IMR-90 (cell line): ENCODE results near the gene CEL. TPM values are rescaled to one million over a fixed set of nuclear protein-coding genes. Genes with fewer than 3 reads are reported as not detected.

Experiments
- ATAC-seq: fragments of 200-7000 bp; cut with Tn5 transposase; 2 replicates; pipeline ENCODE4 v1.9.1; 2020; ENCODE audit warnings: low read depth, mild to moderate bottlenecking, moderate library complexity
- BruUV-seq: library from RNA; stranded (reverse); fragments of 400-500 nt; replicated peaks from 2 replicates; lab custom pipeline; 2021; lab: Mats Ljungman, UMichigan
- CTCF ChIA-PET: fragments of 300-600 bp; formaldehyde crosslinking; extraction: SDS; loops from one replicate; lab custom pipeline; 2021; ENCODE audit warnings: antibody characterized with exemption; lab: Yijun Ruan, JAX
- POLR2A ChIA-PET: fragments of 300-600 bp; sonication (Branson Sonifier 250); formaldehyde crosslinking; loops from one replicate; lab custom pipeline; 2022; ENCODE audit warnings: antibody characterized with exemption; ENCODE audit not compliant: unreplicated experiment; lab: Charles Lee
- DNase-seq: peaks from one replicate; pipeline ENCODE4 v3.0.0; 2013
- H2AFZ ChIP-seq: replicated peaks from 2 replicates; pipeline ENCODE3; 2013; ENCODE audit warnings: low read length, mild to moderate bottlenecking; ENCODE audit not compliant: poor library complexity
- H2AK5ac ChIP-seq: 2 replicates; pipeline ENCODE4 v1.6.1; 2013; ENCODE audit warnings: low read depth, low read length, inconsistent platforms
- H2AK9ac ChIP-seq: replicated peaks from 2 replicates; pipeline ENCODE3; 2013; ENCODE audit warnings: mild to moderate bottlenecking, low read depth, low read length, moderate library complexity; ENCODE audit not compliant: poor library complexity
- H2BK120ac ChIP-seq: 2 replicates; pipeline ENCODE4 v1.6.1; 2013; ENCODE audit warnings: low read depth, low read length, inconsistent platforms
- H2BK15ac ChIP-seq: 3 replicates; pipeline ENCODE4 v1.6.1; 2013; ENCODE audit warnings: low read depth, low read length, inconsistent platforms
- H2BK20ac ChIP-seq: 2 replicates; pipeline ENCODE4 v1.6.1; 2013; ENCODE audit warnings: low read depth, mild to moderate bottlenecking, inconsistent platforms, low read length, moderate library complexity
- H2BK5ac ChIP-seq: 2 replicates; pipeline ENCODE4 v1.6.1; 2013; ENCODE audit warnings: mild to moderate bottlenecking, low read depth, low read length, inconsistent platforms; ENCODE audit not compliant: poor library complexity, severe bottlenecking
- H3K14ac ChIP-seq: replicated peaks from 2 replicates; pipeline ENCODE4 v1.6.1; 2013; ENCODE audit warnings: low read depth, low read length, inconsistent platforms
- H3K18ac ChIP-seq: 2 replicates; pipeline ENCODE4 v1.6.1; 2013; ENCODE audit warnings: low read depth, low read length, control low read depth
- H3K23ac ChIP-seq: 2 replicates; pipeline ENCODE4 v1.6.1; 2013; ENCODE audit warnings: low read depth, low read length, inconsistent platforms
- H3K27ac ChIP-seq: 2 replicates; pipeline ENCODE4 v1.5.1; 2013; ENCODE audit warnings: mild to moderate bottlenecking, control low read depth, low read length; ENCODE audit not compliant: insufficient read depth
- H3K27me3 ChIP-seq: 2 replicates; pipeline ENCODE4 v1.6.1; 2013; ENCODE audit warnings: low read length; ENCODE audit not compliant: control insufficient read depth, insufficient read depth
- H3K36me3 ChIP-seq: 2 replicates; pipeline ENCODE4 v1.6.1; 2013; ENCODE audit warnings: low read length, mixed read lengths; ENCODE audit not compliant: control insufficient read depth, insufficient read depth
- H3K4ac ChIP-seq: 2 replicates; pipeline ENCODE4 v1.6.1; 2013; ENCODE audit warnings: low read depth, low read length, inconsistent platforms
- H3K4me1 ChIP-seq: 2 replicates; pipeline ENCODE4 v1.6.1; 2013; ENCODE audit warnings: low read length, mixed read lengths; ENCODE audit not compliant: control insufficient read depth, insufficient read depth
- H3K4me2 ChIP-seq: 2 replicates; pipeline ENCODE4 v1.6.1; 2013; ENCODE audit warnings: low read depth, mild to moderate bottlenecking, control low read depth, low read length, moderate library complexity
- H3K4me3 ChIP-seq: 2 replicates; pipeline ENCODE4 v1.5.1; 2013; ENCODE audit warnings: low read depth, mild to moderate bottlenecking, control low read depth, low read length, moderate library complexity; ENCODE audit not compliant: insufficient read depth
- H3K56ac ChIP-seq: 2 replicates; pipeline ENCODE4 v1.6.1; 2013; ENCODE audit warnings: low read length, inconsistent platforms; ENCODE audit not compliant: insufficient read depth; ENCODE audit errors: extremely low read depth
- H3K79me1 ChIP-seq, 2 experiments: 2 replicates each; pipeline ENCODE4 v1.6.1; 2013; ENCODE audit warnings: low read length in 2 of 2, inconsistent platforms in 1 of 2, low read depth in 1 of 2
- H3K9ac ChIP-seq: 2 replicates; pipeline ENCODE4 v1.6.1; 2013; ENCODE audit warnings: low read depth, low read length, control low read depth
- H3K9me1 ChIP-seq: 2 replicates; pipeline ENCODE4 v1.6.1; 2013; ENCODE audit warnings: low read length, inconsistent platforms; ENCODE audit not compliant: insufficient read depth
- H3K9me3 ChIP-seq: 2 replicates; pipeline ENCODE4 v1.6.1; 2013; ENCODE audit warnings: low read length; ENCODE audit not compliant: control insufficient read depth, insufficient read depth
- H4K20me1 ChIP-seq: 2 replicates; pipeline ENCODE4 v1.6.1; 2013; ENCODE audit warnings: low read length, inconsistent platforms; ENCODE audit not compliant: insufficient read depth
- H4K5ac ChIP-seq: 2 replicates; pipeline ENCODE4 v1.6.1; 2013; ENCODE audit warnings: mild to moderate bottlenecking, low read depth, low read length, control low read depth
- H4K8ac ChIP-seq, 2 experiments: 2 replicates each; pipeline ENCODE4 v1.6.1; 2013; ENCODE audit warnings: low read depth in 2 of 2, low read length in 2 of 2, control low read depth in 1 of 2, inconsistent platforms in 1 of 2
- H4K91ac ChIP-seq: 2 replicates; pipeline ENCODE4 v1.6.1; 2013; ENCODE audit warnings: low read depth, low read length, inconsistent platforms; ENCODE audit not compliant: insufficient read depth
- FOS ChIP-seq: fragments of 150-350 bp; IDR thresholded peaks from 2 replicates; pipeline ENCODE4 v1.6.1; 2016; ENCODE audit warnings: low read depth, low read length
- MAFK ChIP-seq: IDR thresholded peaks from 2 replicates; pipeline ENCODE4 v1.6.1; 2012; ENCODE audit warnings: low read depth, low read length, improper control_type of control experiment
- MAZ ChIP-seq: IDR thresholded peaks from 2 replicates; pipeline ENCODE4 v1.6.1; 2012; ENCODE audit warnings: low read depth, mild to moderate bottlenecking, low read length, improper control_type of control experiment, moderate library complexity, borderline replicate concordance
- NFE2L2 ChIP-seq: fragments of 150-350 bp; IDR thresholded peaks from 2 replicates; pipeline ENCODE4 v1.6.1; 2016; ENCODE audit warnings: low read depth, mild to moderate bottlenecking, low read length
- POLR2A ChIP-seq: IDR thresholded peaks from 2 replicates; pipeline ENCODE4 v1.6.1; 2012; ENCODE audit warnings: mild to moderate bottlenecking, low read depth, low read length
- USF2 ChIP-seq: fragments of 150-350 bp; IDR thresholded peaks from 2 replicates; pipeline ENCODE4 v1.6.1; 2017; ENCODE audit warnings: mild to moderate bottlenecking, antibody characterized with exemption, low read length, low read depth
- WGBS, 2 experiments: methylation state at CpG; one replicate each; pipeline versions ENCODE4 v1.1.5 to v1.1.7; 2013; ENCODE audit warnings: missing lambda C conversion rate in 2 of 2; ENCODE audit not compliant: insufficient read length in 1 of 2; ENCODE audit errors: extremely low coverage in 2 of 2; 5-methylcytosine and 5-hydroxymethylcytosine counted together
- dilution Hi-C: fragments of 300-500 bp; cut with HindIII; formaldehyde crosslinking; loops from one replicate; pipeline ENCODE4 v1.14.3; 2018; ENCODE audit warnings: low sequenced_read_pairs; ENCODE audit not compliant: unreplicated experiment
- in situ Hi-C: fragments of 300-500 bp; cut with MboI; formaldehyde crosslinking; loops from 3 replicates; pipeline ENCODE4 v1.14.3; 2019; ENCODE audit warnings: low sequenced_read_pairs, inconsistent platforms, mixed read lengths
- intact Hi-C: fragments of 100-400 bp; cut with micrococcal nuclease; formaldehyde crosslinking; loops from 2 replicates; pipeline ENCODE4 v1.10.0; 2022
- polyA plus RNA-seq, 3 experiments: library from polyadenylated mRNA; depleted of rRNA; stranded (reverse); fragments of >200 nt; gene quantifications; 2 replicates each; pipeline ENCODE4 v1.2.3, GENCODE V29; 2012; ENCODE audit warnings: low replicate concordance in 1 of 3
- total RNA-seq: library from RNA; depleted of rRNA; stranded (reverse); fragments of >200 nt; gene quantifications from 2 replicates; pipeline ENCODE4 v1.2.3, GENCODE V29; 2012
- TF ChIP-seq, protein P1 (sequence below): conservative IDR thresholded peaks from 2 replicates; pipeline ENCODE4 v1.5.1; 2012; ENCODE audit warnings: mild to moderate bottlenecking, low read depth, low read length, improper control_type of control experiment

Gene CEL
- total and polyA plus RNA-seq, 2 of the 4 experiments (the other 2 are of a cell fraction): under 0.01 to 0.75 TPM

- Histone ChIP-seq H4K91ac (no peak overlapping the region), H4K8ac (no peak overlapping the region), H2BK120ac (no peak overlapping the region), H3K27me3 (no peaks in the 10 kb centered on the region), H3K79me1 (peaks cover 6 to 39% of the 10 kb centered on the region in 2 experiments; a peak in 3 of 4 replicates), H3K9me3 (no peaks in the 10 kb centered on the region), H3K14ac (no peak overlapping the region), H3K9ac (no peak overlapping the region), H3K23ac (no peak overlapping the region), H3K56ac (no peak overlapping the region), H2BK20ac (no peak overlapping the region), H3K18ac (no peak overlapping the region), H2AK9ac (no peak overlapping the region), H3K4me1 (no peaks in the 10 kb centered on the region), H3K27ac (no peak overlapping the region), H3K4me3 (no peak overlapping the region), H4K5ac (no peak overlapping the region), H3K36me3 (peaks cover 60% of the 10 kb centered on the region), H2AFZ (no peak overlapping the region), H2BK5ac (no peak overlapping the region), H2BK15ac (no peak overlapping the region), H2AK5ac (no peak overlapping the region), H3K9me1 (no peaks in the 10 kb centered on the region), H4K20me1 (peaks cover 28% of the 10 kb centered on the region), H3K4me2 (no peak overlapping the region), H3K4ac (no peak overlapping the region)
- TF ChIP-seq MAFK: no peak
- no peak for TF ChIP-seq USF2
- TF ChIP-seq POLR2A: no peak
- TF ChIP-seq, protein P1, sequence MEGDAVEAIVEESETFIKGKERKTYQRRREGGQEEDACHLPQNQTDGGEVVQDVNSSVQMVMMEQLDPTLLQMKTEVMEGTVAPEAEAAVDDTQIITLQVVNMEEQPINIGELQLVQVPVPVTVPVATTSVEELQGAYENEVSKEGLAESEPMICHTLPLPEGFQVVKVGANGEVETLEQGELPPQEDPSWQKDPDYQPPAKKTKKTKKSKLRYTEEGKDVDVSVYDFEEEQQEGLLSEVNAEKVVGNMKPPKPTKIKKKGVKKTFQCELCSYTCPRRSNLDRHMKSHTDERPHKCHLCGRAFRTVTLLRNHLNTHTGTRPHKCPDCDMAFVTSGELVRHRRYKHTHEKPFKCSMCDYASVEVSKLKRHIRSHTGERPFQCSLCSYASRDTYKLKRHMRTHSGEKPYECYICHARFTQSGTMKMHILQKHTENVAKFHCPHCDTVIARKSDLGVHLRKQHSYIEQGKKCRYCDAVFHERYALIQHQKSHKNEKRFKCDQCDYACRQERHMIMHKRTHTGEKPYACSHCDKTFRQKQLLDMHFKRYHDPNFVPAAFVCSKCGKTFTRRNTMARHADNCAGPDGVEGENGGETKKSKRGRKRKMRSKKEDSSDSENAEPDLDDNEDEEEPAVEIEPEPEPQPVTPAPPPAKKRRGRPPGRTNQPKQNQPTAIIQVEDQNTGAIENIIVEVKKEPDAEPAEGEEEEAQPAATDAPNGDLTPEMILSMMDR: no peak
- no peak for TF ChIP-seq MAZ
- TF ChIP-seq FOS: no peak
- TF ChIP-seq NFE2L2: no peak
- ChIA-PET POLR2A (no interaction called here), CTCF (no interaction called here)
- DNase-seq: no peak
- intact Hi-C loops (no loop called here), dilution Hi-C loops (no loop called here), in situ Hi-C loops (loop anchor here (5.0 to 25.0 kb wide), 2 partner anchors 107 to 442 kb away; partner anchors contain the start of gene SLC2A6)
- whole genome bisulfite sequencing, 2 experiments: 99% methylated on average over 11 of the region's 15 CpGs; no CpG with 5 or more reads in 1 of the 2 experiments
- no peak for ATAC-seq
- no TSS peak for BruUV-seq
Measured at GRCh38 chr9:133045132-133045531, 16.6 kb upstream of the CEL start.
